Hematopoietic multipotent progenitor cell treated with erythropoietin and hydrocortisone succinate and interleukin-3 and kit ligand, for 17 days (in vitro differentiated cells): ENCODE results near the gene CFAP53.
A peak's percentile ranks its signal among the peaks of the same experiment; 100 is the strongest.

Experiments used
- DNase-seq: peaks from one replicate; pipeline ENCODE4 v3.0.0-alpha.2; 2015; ENCODE audit warnings: low spot score

The CFAP53 gene

GRCh38 chr18:50287441-50288347 is 21.4 kb upstream of the CFAP53 start, which contains the start of gene CXXC1:
Gene CXXC1, minus strand, starts transcription at chr18:50287692. Its CDS starts 103 bp downstream, at chr18:50287589.
- DNase-seq: peak; percentile 96

- DNase-seq: peak; percentile 44
Observed at GRCh38 chr18:50287028-50287440, 20.7 kb upstream of the CFAP53 start.

- DNase-seq: peak; percentile 57
Observed at GRCh38 chr18:50286391-50287027, 20.2 kb upstream of the CFAP53 start.

- no peak for DNase-seq
Observed at GRCh38 chr18:50285631-50286321, 19.5 kb upstream of the CFAP53 start.

- no peak for DNase-seq
Observed at GRCh38 chr18:50285071-50285470, 18.8 kb upstream of the CFAP53 start.

GRCh38 chr18:50284255-50284885 is 18.1 kb upstream of the CFAP53 start:
- no peak for DNase-seq

GRCh38 chr18:50283469-50284209 is 17.3 kb upstream of the CFAP53 start:
- DNase-seq: no peak

- DNase-seq: no peak
Observed at GRCh38 chr18:50282521-50283335, 16.4 kb upstream of the CFAP53 start.

- no peak for DNase-seq
Observed at GRCh38 chr18:50281972-50282520, 15.8 kb upstream of the CFAP53 start.

- peak; percentile 96 for DNase-seq
Observed at GRCh38 chr18:50281295-50281971, 15.1 kb upstream of the CFAP53 start, which contains the start of gene MBD1. Gene MBD1, minus strand, starts transcription at chr18:50281523. Its CDS starts 1,531 bp downstream, at chr18:50279992.

GRCh38 chr18:50280707-50281294 is 14.5 kb upstream of the CFAP53 start:
- DNase-seq: no peak

GRCh38 chr18:50279752-50280151 is 13.5 kb upstream of the CFAP53 start:
- no peak for DNase-seq

GRCh38 chr18:50277942-50278341 is 11.6 kb upstream of the CFAP53 start:
- DNase-seq: no peak

GRCh38 chr18:50276452-50276851 is 10.2 kb upstream of the CFAP53 start:
- DNase-seq: no peak

- no peak for DNase-seq
Observed at GRCh38 chr18:50275503-50276036, 9.3 kb upstream of the CFAP53 start.

GRCh38 chr18:50274941-50275340 is 8.6 kb upstream of the CFAP53 start:
- no peak for DNase-seq

GRCh38 chr18:50274044-50274442 is 7.7 kb upstream of the CFAP53 start:
- DNase-seq: no peak

GRCh38 chr18:50273203-50274043 is 7.1 kb upstream of the CFAP53 start:
- DNase-seq: no peak
